Activated CD4-positive, alpha-beta T cell treated with anti-CD3 and anti-CD28 coated beads, Interleukin-2, amount 50 U/mL, for 48 hours (primary cell): ENCODE data around the gene PTP4A1.
"Not testable (repeated sequence)": the region's sequence is repeated elsewhere in the genome, so short reads cannot be mapped to it uniquely, and the experiment has no call there.

Source experiments
- DNase-seq, 2 experiments: peaks; one replicate each; pipeline ENCODE4 v3.0.0-alpha.2; 2020

The PTP4A1 gene

DNA sequence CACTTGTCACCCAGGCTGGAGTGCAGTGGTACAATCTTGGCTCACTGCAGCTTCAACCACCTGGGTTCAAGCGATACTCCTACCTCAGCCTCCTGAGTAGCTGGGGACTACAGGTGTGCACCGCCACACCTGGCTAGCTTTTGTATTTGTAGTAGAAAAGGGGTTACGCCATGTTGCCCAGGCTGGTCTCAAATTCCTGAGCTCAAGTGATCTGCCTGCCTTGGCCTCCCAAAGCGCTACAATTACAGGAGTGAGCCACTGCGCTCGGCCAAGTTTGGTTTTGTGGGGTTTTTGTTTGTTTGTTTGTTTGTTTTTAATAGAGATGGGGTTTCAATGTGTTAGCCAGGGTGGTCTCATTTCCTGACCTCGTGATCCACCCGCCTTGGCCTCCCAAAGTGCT is 12.3 kb downstream of the PTP4A1 start:
- DNase-seq = no peak

DNA sequence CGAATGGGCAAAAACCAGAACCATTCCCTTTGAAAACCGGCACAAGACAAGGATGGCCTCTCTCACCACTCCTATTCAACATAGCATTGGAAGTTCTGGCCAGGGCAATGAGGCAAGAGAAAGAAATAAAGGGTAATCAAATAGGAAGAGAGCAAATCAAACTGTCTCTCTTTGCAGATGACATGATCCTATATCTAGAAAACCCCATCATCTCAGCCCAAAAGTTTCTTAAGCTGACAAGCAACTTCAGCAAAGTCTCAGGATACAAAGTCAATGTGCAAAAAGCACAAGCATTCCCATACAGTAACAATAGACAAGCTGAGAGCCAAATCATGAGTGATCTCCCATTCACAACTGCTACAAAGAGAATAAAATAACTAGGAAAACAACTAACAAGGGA is 13.4 kb downstream of the PTP4A1 start:
- not testable (repeated sequence) for DNase-seq

DNA sequence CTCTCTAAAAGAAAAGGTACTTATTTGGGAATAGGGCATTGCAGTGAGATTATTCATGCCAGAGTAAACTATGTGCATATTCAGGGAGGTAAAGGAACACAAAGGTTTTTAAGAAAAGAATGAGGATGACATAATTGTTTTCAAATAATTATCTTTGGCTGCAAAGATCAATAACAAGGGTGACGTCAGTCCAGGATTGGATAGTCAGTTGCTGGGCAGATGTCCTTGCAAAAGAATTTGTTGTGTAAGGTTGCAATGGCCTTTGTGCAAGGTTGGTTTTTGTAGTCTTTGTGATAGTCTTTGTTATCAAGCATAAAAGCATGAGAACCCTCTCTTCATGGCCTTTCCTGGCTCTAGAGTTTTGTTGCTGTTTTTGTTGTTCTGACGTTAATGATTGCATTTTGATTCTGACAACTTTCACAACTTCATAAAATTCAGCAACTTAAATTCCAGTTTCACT is 17.7 kb downstream of the PTP4A1 start:
- DNase-seq = no peak

DNA sequence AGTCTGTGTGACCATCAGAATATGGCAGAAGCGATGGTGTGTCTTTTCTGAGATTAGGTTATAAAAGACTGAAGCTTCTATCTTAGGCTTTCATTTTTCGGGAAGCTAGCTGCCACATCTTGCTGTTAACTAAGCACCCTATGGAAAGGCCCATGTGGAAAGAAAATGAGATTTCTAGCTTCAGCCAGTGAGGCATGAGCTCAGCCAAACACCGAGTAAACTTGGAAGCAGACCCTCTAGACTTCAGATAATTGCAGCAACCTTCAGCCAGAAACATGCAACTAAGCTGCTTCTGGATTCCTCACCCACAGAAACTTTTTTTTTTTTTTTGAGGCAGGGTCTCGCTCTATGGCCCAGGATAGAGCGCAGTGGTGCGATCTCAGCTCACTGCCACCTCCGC is 20.6 kb downstream of the PTP4A1 start:
- no peak for DNase-seq

DNA sequence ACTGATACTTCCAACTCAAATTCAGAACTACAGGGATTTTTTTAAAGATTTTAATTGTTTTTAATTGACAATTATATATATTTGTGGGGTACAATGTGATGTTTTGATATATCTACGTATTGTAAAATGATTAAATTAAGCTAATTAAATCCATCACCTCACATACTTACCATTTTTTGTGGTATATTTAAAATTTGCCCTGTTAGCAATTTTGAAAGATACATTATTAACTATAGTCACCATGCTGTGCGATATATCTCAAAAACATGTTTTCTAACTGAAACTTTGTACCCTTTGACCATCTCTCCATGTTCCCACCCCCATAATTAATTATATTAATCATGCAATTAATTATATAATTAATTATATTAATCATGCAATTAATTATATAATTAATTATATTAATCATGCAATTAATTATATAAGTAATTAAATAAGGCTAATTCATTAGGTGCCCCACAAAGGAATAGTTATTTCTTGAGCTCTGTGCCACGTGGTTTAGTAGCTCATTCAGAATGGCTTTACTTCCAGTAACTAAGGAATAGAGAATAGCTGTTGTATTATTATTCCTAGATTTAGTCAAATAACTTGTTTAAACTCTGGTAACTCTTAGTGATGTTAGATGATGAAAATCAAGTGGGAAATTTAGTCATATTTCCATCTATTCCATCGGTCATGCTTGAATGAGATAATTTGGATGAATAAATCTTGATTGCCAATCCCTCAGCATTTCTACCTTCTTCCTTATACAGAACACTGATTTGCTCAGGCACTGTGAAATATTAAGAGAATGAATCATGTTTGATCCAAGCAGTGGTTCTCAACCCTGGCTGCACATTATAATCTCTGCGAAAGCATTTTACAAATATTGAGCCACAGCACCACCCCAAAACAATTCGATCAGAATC is 25.1 kb downstream of the PTP4A1 start:
- DNase-seq = no peak

DNA sequence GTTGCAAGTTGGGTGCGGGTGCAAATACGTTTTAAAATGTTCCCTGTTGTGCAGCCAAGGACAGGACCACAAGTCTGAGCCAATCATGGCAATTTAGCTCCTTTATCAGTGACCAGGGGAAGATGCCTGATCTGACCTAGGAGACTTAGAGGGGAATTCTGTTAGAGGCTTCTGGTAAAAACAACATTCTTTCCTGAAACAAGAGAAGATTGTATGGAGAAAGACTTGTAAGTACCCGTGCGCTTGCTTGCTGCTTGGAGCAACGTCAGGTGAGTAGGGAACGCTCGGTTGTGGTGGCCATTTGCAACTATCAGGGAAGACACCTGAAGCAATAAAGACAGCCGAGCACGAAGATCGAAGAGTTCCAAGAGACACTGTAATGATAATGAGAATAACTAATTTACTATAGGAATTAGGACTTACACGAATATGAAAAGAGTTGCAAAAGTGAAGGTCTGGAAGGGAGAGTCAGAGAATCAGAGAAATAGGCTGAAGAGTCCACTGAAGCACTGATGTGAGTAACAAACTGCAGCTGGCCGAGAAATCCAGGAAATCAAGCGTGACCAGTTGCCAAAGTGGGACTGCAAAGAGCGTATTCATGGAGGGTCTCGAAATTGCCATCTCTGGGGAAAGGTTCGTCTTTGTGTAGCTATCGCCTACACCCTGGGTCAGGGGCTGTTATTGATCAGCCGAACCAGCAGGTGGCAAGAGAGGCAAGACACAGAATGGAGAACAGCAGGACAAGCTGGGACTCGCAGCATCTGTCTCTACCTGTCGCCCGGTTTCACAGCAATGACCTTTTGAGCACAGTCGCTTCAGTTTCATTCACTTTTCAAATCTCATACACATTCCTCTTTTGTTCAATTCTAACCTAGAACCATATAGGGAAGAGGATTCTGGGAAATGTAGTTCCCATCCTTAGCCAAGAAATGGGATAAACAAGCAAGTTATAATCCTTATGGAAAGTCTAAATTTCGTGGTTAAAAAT is 26.1 kb downstream of the PTP4A1 start:
- peak; percentile 71 to 76 for DNase-seq

DNA sequence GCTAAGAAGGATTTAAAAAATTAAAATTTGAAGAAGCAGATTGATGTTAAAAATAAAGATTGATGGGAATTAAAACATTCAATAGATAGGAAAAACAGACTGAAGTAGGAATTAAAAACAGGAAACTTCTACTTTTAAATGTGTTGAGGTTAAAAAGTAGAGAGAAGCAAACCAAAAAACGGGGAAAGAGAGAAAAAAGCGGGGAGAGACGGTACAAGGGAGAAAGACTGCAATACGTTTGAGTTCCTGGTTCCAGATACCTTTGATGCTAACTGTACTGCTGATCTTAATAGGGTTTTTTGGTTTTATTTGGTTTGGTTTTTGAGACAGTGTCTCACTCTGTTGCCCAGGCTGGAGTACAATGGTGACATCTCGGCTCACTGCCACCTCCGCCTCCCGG is 27.0 kb downstream of the PTP4A1 start:
- no peak for DNase-seq

DNA sequence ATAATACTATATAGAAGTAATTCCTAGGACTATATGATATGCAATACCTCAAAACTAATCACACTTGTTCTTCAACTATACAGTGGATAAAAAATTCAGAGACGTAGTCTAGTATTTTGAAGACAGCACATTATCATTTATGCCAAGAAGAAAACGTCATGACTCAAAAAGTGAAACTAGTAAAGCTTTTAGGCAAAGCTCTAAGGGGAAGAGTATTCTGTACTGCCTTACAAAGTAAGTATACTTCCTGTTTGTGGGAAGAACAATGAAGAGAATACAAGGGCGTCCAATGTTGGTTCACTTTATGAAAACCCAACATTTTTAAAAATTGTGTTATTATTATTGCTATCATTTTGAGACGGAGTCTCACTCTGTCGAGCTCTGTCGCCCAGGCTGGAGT is 27.9 kb downstream of the PTP4A1 start:
- DNase-seq = no peak

DNA sequence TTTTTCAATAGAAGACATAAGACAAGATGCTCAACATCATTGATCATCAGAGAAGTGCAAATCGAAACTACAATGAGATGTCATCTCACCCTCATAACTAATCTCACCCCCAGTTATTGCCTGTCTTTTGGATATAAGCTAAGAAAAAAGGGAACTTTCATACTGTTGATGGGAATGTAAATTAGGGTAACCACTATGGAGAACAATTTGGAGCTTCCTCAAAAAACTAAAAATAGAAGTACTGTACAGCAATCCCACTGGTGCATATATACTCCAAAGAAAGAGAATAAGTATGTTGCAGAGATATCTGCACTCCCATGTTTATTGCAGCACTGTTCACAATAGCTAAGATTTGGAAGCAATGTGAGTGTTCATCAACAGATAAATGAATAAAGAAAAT is 37.0 kb downstream of the PTP4A1 start:
- no peak for DNase-seq

DNA sequence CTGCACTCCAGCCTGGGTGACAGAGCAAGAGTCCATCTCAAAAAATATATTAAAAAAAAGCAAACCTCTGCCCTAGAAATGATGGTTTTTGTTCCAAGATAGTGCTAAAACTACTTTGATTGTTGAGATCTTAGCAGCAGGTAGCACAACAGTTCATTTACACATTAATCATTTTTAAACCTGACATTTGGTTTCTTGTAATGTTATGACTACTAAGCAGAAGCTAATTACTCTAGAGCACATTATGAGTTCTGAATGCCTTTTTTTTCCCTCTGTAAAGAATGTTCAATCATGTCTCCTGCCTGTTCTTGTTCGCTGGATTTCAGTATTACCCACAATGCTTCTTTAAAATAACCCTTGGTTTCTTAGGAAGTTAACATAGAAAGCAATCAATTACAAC is 38.7 kb downstream of the PTP4A1 start:
- no peak for DNase-seq

DNA sequence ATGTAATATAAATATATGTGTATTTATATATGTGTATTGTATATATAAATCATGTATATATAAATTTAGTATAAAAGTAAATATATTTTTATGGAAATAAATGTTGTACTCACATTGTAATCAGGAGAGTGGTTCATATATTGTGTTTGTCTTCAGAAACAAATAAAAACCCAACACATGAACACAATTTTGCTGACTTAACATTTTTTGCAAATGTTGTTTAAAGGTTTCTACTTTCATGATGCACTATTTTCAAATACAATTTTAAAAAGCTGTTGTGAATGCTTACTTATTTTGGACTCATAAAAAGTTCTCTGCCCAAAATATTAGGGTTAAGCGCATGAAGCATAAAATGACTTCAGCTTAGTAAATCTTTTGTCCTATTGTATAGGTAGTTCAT is 39.3 kb downstream of the PTP4A1 start:
- DNase-seq = no peak

DNA sequence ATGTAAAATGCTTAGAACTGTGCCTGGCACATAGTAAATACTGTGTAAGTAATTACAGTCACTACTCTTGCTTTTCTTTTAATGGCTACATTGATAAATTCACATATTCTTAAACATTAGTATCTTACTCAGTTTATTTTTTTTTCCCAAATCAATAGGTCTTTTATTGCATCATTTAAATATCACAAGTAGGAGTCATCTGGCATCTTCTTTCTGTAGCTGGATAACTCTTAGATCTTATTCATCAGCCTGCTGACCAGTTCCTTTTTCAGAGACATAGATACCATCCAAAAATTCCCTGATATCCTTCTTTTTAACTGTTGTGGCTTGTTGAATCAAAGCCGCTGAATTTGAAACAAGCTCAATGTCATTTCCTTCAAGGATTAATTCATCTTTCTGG is 43.3 kb downstream of the PTP4A1 start:
- no peak for DNase-seq
